GM23248 (cell line): ENCODE data around the gene ANKRD1. TPM values are rescaled to one million over a fixed set of nuclear protein-coding genes. Genes with fewer than 3 reads are reported as not detected.
"Not testable (repeated sequence)": the region's sequence is repeated elsewhere in the genome, so short reads cannot be mapped to it uniquely, and the experiment has no call there.

Source experiments
- DNase-seq: peaks from one replicate; pipeline ENCODE4 v3.0.0-alpha.2; 2015
- H2AFZ ChIP-seq: fragments of 200-600 bp; sonication (generic); 2 replicates; pipeline ENCODE4 v1.6.1; 2016; ENCODE audit warnings: antibody characterized with exemption
- H3F3A ChIP-seq: fragments of 200-600 bp; sonication (generic); 2 replicates; pipeline ENCODE4 v1.6.1; 2016; ENCODE audit warnings: mild to moderate bottlenecking, antibody characterized with exemption, mixed run types; ENCODE audit not compliant: insufficient read depth
- H3K27ac ChIP-seq: fragments of 200-600 bp; sonication (generic); 2 replicates; pipeline ENCODE4 v1.5.1; 2016; ENCODE audit warnings: mild to moderate bottlenecking
- H3K27me3 ChIP-seq: fragments of 200-600 bp; sonication (generic); replicated peaks from 2 replicates; pipeline ENCODE4 v1.6.1; 2016; ENCODE audit warnings: mild to moderate bottlenecking; ENCODE audit not compliant: insufficient read depth
- H3K36me3 ChIP-seq: fragments of 200-600 bp; sonication (generic); 2 replicates; pipeline ENCODE4 v1.6.1; 2016; ENCODE audit warnings: low read depth, mild to moderate bottlenecking
- H3K4me1 ChIP-seq: fragments of 200-600 bp; sonication (generic); 2 replicates; pipeline ENCODE4 v1.6.1; 2016; ENCODE audit warnings: mild to moderate bottlenecking; ENCODE audit not compliant: insufficient read depth
- H3K4me2 ChIP-seq: fragments of 200-600 bp; sonication (generic); one replicate; pipeline ENCODE4 v1.6.1; 2016; ENCODE audit warnings: mild to moderate bottlenecking; ENCODE audit not compliant: unreplicated experiment
- H3K4me3 ChIP-seq: fragments of 200-600 bp; sonication (generic); 2 replicates; pipeline ENCODE4 v1.5.1; 2016; ENCODE audit warnings: mild to moderate bottlenecking
- H3K79me2 ChIP-seq: fragments of 200-600 bp; sonication (generic); 2 replicates; pipeline ENCODE4 v1.6.1; 2016; ENCODE audit warnings: mild to moderate bottlenecking; ENCODE audit not compliant: insufficient read depth
- H3K9ac ChIP-seq: fragments of 200-600 bp; sonication (generic); 2 replicates; pipeline ENCODE4 v1.6.1; 2016; ENCODE audit warnings: mild to moderate bottlenecking
- H3K9me2 ChIP-seq: fragments of 200-600 bp; sonication (generic); 2 replicates; pipeline ENCODE4 v1.6.1; 2016; ENCODE audit warnings: mixed run types, mild to moderate bottlenecking, moderate library complexity; ENCODE audit not compliant: insufficient read depth
- H3K9me3 ChIP-seq: fragments of 200-600 bp; sonication (generic); one replicate; pipeline ENCODE4 v1.6.1; 2017; ENCODE audit warnings: low read depth
- H4K20me1 ChIP-seq: fragments of 200-600 bp; sonication (generic); 2 replicates; pipeline ENCODE4 v1.6.0; 2016; ENCODE audit not compliant: insufficient read depth
- EZH2 ChIP-seq: fragments of 200-600 bp; sonication (generic); IDR thresholded peaks from 2 replicates; pipeline ENCODE4 v1.6.1; 2018; ENCODE audit warnings: antibody characterized with exemption, mild to moderate bottlenecking; ENCODE audit not compliant: insufficient read depth, poor library complexity, severe bottlenecking
- EZH2phosphoT487 ChIP-seq: fragments of 200-600 bp; sonication (generic); IDR thresholded peaks from 2 replicates; pipeline ENCODE4 v1.6.1; 2018; ENCODE audit warnings: antibody characterized with exemption, moderate library complexity, mild to moderate bottlenecking, low read depth; ENCODE audit not compliant: insufficient read depth
- WGBS, 2 experiments: methylation state at CpG; one replicate each; pipeline ENCODE4 v1.1.6; 2015 to 2017; ENCODE audit warnings: low lambda C conversion rate in 2 of 2, low coverage in 1 of 2; ENCODE audit errors: missing lambda C conversion rate in 2 of 2; 5-methylcytosine and 5-hydroxymethylcytosine counted together
- in situ Hi-C: fragments of 300-500 bp; cut with MboI; formaldehyde crosslinking; loops from 2 replicates; pipeline ENCODE4 v1.15.0; 2020
- polyA plus RNA-seq: library from polyadenylated mRNA; unstranded; fragments of >200 nt; fragmentation: Nextera tagmentation; extraction: Ambion mirVana; gene quantifications from 2 replicates; pipeline ENCODE4 v1.2.1, GENCODE V29; 2016
- total RNA-seq: library from RNA; depleted of rRNA; stranded (reverse); fragments of >200 nt; shearing (Covaris generic); gene quantifications from 2 replicates; pipeline ENCODE4 v1.2.3, GENCODE V29; 2014

ANKRD1 gene
- total and polyA plus RNA-seq, 2 experiments from 2014 or later, result 3.6 to 10.9 TPM

DNA sequence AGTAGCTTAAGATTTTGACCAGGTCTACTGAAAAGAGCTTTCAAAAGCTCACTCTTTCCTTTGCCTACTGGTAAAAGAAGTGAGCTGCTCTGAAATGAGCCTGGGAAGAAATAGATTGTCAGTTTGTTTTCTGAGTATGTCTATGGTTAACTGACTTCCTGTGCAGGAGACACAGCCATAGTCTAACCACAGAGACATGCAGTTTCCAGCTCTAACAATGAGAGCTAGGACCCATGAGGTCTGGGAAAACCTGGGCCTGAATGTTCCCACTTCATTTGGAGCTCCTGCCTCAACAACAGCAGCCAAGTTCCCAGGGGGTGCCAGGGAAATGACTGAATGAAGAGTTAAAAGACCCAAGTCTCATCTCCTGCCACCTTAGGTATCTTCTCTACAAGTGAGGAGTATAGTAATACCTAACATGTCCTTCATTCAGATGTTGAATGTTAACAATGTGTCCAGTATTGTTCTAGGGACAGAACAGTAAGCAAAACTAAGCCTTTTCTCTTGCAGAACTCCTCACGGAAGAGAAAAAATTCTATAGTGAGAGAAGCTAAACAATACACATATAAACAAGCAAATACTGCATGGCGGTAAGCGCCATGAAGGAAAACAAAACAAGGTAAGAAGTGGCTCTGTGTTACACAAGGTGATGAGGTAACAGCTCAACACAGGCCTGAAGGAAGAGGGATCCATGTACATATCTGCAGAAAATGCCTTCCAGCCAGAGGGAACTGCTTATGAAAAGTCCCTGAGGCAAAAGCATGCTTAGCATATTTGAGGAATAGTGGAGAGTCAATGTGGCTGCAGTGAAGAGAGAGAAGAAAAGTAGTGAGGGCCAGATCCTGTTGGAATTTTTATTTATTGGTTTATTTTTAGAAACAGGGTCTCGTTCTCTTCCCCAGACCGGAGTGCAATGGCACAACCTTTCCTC lies 26.4 kb upstream of the ANKRD1 start:
- H4K20me1 ChIP-seq, result no peaks in the 10 kb centered on the region
- no peaks in the 10 kb centered on the region for H3K27me3 ChIP-seq
- H3K27ac ChIP-seq, result no peak overlapping the region; the same call in 1 of the 2 replicates
- no peaks in the 10 kb centered on the region for H3K36me3 ChIP-seq
- H3K4me2 ChIP-seq, result no peak overlapping the region
- no peaks in the 10 kb centered on the region for H3K9me3 ChIP-seq
- no peak for TF ChIP-seq EZH2phosphoT487
- no peak for TF ChIP-seq EZH2
- no peak overlapping the region for H3K4me3 ChIP-seq
- WGBS, 2 experiments, result 81 to 84% methylated on average over 5 of the region's 5 CpGs
- no peaks in the 10 kb centered on the region for H3K79me2 ChIP-seq
- H3F3A ChIP-seq, result 0 out of 2 replicates have a peak, but pooled peaks cover 8% of the 10 kb centered on the region
- peak; percentile 34 for DNase-seq
- H3K9ac ChIP-seq, result no peak overlapping the region
- H2AFZ ChIP-seq, result peak overlapping the region; percentile 30; the same call in 1 of the 2 replicates
- in situ Hi-C loops, result no loop called here
- H3K4me1 ChIP-seq, result peaks cover 17% of the 10 kb centered on the region
- no peaks in the 10 kb centered on the region for H3K9me2 ChIP-seq

DNA sequence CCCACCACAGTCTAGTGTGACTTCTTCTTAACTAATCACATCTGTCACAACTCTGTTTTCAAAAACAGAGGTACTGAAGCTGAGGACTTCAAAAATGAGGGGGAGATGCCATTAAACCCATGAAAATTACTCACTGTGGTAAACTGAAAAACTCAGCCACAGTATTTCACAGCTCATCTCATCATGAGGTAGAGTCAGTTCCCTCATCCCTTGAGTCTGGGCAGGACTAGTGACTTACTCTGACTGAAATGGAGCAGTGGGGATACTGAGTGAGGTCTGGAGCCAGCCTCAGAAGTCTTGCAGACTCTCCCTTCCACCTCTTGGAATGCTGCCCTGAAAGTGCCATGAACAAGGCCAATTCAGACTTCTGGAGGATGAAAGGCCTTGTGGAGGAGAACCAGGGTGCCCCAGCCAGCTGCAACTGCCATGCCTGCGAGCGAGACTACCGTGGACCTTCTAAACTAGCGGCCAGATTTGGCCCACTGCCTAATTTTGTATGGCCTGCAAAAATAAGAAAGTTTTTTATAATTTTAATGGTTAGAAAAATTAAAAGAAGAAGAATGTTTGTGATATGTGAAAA lies 24.7 kb upstream of the ANKRD1 start:
- no peaks in the 10 kb centered on the region for H4K20me1 ChIP-seq
- DNase-seq, result peak; percentile 41
- in situ Hi-C loops, result no loop called here
- H3K79me2 ChIP-seq, result no peaks in the 10 kb centered on the region
- H3K9me3 ChIP-seq, result no peaks in the 10 kb centered on the region
- no peak overlapping the region; the same call in 1 of the 2 replicates for H3K27ac ChIP-seq
- peaks cover 17% of the 10 kb centered on the region for H3K4me1 ChIP-seq
- no peak overlapping the region for H3K4me3 ChIP-seq
- H3K4me2 ChIP-seq, result no peak overlapping the region
- 94 to 97% methylated on average over 4 of the region's 4 CpGs for WGBS, 2 experiments
- H3K36me3 ChIP-seq, result no peaks in the 10 kb centered on the region
- no peaks in the 10 kb centered on the region for H3K27me3 ChIP-seq
- H3K9me2 ChIP-seq, result no peaks in the 10 kb centered on the region
- TF ChIP-seq EZH2phosphoT487, result no peak
- TF ChIP-seq EZH2, result no peak
- no peak overlapping the region for H3K9ac ChIP-seq
- H2AFZ ChIP-seq, result no peak overlapping the region
- 0 out of 2 replicates have a peak, but pooled peaks cover 8% of the 10 kb centered on the region for H3F3A ChIP-seq

GRCh38 chr10:90944749-90945148 lies 23.9 kb upstream of the ANKRD1 start:
- Histone ChIP-seq H3F3A (0 out of 2 replicates have a peak, but pooled peaks cover 8% of the 10 kb centered on the region), H3K9me3 (no peaks in the 10 kb centered on the region), H2AFZ (no peak overlapping the region), H3K27me3 (no peaks in the 10 kb centered on the region), H3K4me3 (no peak overlapping the region), H3K4me2 (no peak overlapping the region), H3K9me2 (no peaks in the 10 kb centered on the region), H3K79me2 (no peaks in the 10 kb centered on the region), H3K36me3 (no peaks in the 10 kb centered on the region), H3K27ac (no peak overlapping the region), H3K9ac (no peak overlapping the region), H4K20me1 (no peaks in the 10 kb centered on the region), H3K4me1 (peaks cover 17% of the 10 kb centered on the region)
- 0 to 6% methylated on average over 1 of the region's 1 CpG for WGBS, 2 experiments
- TF ChIP-seq EZH2 (no peak), EZH2phosphoT487 (no peak)
- in situ Hi-C loops, result no loop called here
- no peak for DNase-seq

- H3K36me3 ChIP-seq, H3K4me2 ChIP-seq, H3K27ac ChIP-seq, H2AFZ ChIP-seq, DNase-seq, H3K9me3 ChIP-seq, in situ Hi-C loops, H3K27me3 ChIP-seq, H3K9ac ChIP-seq, H3K4me3 ChIP-seq, H3K9me2 ChIP-seq, H4K20me1 ChIP-seq, H3F3A ChIP-seq, H3K79me2 ChIP-seq: not testable (repeated sequence)
- peaks cover 17% of the 10 kb centered on the region for H3K4me1 ChIP-seq
- WGBS, 2 experiments, result 32 to 40% methylated on average over 3 of the region's 3 CpGs
These were observed 22.1 kb upstream of the ANKRD1 start for GRCh38 chr10:90942980-90943379.
